HG03060 (cell line): ENCODE measurements around the gene USP10.
"Not testable (repeated sequence)": the region's sequence is repeated elsewhere in the genome, so short reads cannot be mapped to it uniquely, and the experiment has no call there.

Experiments used
- ATAC-seq: cut with Tn5 transposase; IDR thresholded peaks from one replicate; pipeline ENCODE4 v1.9.1; 2021; ENCODE audit warnings: low read depth, moderate number of reproducible peaks; ENCODE audit not compliant: unreplicated experiment

USP10 gene

DNA sequence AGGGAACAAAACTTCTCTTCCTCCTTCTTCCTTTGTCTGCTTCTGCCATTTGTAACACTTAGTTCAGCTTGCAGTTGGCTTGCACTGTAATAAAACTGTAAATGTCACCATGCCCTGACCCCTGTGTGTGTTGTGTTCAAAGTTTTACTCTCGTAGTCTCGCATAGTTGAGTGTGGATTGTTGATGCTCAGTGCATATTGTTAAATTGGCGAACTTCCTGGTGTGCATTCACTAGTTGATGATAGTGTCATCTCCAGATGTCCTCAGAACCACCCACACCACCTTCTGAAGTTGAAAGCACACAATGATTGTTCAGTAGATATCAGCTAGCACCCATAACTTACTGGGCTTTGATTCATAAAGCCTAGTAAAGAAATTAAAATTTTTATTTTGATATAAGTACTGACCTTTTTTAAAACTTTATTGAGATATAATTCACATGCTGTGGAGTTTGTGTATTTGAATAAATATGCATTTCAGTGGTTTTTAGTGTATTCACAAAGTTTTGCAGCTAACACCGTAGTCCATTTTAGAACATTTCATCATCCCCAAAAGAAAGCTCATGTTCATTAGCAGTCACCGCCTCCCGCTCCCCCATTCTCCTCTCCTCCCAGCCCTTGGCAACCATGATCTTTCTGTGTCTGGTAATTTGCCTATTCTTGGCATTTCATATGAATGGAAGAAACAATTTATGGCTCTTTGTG is 25.0 kb downstream of the USP10 start:
- no peak for ATAC-seq

DNA sequence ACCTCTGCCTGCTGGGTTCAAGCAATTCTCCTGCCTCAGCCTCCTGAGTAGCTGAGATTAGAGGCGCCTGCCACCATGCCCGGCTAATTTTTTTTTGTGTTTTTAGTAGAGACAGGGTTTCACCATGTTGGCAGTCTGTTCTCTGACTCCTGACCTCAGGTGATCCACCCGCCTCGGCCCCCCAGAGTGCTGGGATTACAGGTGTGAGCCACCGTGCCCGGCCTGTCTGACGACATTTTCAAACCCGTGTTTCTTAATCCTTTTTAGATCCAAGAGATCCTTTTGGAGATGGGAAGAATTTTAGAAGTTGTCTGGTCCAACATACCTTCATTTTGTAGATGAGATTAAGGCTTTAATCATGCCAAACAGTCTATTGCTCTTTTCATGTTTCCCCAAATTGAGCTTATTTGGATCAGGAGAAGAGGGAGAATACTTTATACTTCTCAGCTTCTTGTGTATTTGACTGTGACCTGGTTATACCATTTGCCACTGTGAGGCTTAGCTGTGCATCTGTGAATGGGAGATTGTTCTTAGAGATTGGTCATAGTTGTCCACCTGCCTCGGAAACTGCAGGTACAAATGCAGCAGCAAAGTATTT is 25.8 kb downstream of the USP10 start:
- no peak for ATAC-seq

DNA sequence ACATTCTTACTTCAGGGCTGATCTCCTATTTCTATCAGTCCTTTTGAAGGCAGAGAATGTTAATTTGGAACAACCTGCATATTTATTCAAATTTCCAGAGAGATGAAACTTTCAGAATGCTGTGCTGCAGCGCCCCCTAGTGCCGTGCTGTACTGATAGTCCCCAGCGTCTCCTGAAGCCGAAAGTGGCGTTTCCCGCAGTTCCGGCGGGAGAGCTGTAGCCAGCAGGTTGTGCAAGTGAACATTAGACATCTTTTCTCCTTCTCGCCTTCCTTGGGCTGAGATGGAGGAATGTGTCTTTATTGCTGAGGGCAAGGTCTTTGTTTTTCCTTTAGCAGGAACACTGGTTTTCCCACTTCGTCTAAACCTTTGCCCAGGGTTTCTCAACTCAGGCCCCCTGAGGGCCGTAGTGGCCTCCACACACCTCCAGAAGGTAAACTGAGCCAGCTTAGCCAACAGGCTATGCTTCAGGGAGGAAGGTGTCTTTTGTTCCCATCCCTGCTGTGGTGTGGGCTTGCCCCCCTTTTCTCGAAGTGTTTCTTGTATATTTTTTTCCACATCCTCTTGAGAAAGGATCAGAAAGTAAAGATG is 26.4 kb downstream of the USP10 start:
- ATAC-seq = no peak

DNA sequence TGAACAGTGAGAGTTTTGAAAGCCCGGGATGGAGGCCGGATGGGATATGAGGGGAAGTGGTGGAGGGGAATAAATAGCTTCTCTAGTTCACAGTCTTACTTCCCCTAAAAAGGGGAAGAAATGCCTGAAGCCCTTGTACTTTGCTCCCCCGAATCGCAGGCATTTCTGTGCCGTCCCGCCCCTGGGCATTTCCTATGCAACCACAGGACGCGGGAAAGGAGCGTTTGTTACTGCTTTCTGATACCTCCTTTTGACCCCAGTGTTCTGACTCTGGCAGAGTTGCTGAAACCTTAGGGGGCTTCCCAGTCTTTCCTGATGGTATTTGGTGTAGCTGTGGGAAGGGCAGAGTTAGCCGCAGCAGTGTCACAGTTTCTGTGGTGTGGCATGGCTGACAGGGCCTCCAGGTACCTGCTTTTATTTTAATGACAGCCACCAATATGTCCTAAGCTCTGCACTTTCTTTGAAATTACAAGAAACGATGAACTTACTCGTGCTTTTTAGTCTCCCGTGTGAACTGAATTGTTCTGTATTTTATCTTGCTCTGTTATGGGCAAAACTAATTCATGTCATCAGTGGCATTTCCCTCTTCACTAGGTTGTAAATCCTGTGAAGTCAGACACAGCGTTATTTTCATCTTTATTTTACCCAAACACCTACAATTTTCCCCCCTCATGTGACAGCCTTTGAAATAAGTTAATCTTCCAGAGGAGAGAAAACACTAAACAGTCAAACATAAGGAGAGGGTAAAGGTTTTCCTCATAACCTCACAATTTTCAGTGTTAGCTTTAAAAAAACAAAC is 27.1 kb downstream of the USP10 start:
- no peak for ATAC-seq

DNA sequence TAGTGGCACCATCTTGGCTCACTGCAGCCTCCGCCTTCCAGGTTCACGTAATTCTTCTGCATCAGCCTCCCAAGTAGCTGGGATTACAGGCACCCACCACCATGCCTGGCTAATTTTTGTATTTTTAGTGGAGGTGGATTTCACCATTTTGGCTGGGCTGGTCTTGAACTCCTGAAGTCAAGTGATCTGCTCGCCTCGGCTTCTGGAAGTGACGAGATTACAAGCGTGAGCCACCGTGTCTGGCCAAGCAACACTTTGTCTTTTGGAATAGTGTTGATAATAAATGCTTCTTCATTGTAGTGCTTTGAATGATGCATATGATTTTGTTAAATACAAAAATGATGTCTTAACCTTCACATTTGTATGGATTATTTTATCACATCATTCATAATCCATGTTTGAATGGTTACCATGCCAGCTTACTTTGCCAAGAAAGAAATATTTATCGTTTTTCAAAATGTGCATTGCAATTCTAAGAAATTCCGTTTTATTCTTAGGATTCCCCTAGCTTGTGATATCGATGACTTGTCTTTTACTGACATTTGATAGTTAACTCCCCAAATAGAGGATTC is 29.1 kb downstream of the USP10 start:
- ATAC-seq = no peak

DNA sequence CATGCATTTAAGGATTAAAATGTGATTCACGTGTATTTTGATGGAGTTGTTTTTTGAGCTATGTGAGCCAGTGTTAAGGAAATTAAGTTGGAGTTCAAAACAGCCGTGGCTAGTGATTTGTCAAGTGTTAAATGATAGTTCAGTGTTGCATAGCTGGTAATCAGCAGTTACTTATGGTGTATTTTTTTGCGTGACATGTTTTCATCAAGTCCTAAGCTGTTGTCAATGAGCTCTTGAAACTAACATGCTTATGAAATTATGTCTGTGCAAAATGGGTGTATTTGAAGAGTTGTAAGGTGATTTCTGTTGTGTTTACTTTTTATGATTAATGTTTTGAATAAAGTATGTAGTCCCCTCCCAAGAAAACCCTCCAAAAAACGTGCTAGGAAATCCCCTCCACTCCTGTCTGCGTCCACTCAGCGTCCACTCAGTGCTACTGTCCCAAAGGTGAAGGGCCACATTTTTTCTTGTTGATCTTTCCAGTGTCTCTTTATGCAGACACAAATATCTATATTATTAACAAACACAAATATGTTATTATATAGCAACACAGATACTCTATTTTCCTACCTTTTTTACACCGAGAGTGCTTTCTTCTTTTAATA is 30.0 kb downstream of the USP10 start:
- ATAC-seq = no peak

DNA sequence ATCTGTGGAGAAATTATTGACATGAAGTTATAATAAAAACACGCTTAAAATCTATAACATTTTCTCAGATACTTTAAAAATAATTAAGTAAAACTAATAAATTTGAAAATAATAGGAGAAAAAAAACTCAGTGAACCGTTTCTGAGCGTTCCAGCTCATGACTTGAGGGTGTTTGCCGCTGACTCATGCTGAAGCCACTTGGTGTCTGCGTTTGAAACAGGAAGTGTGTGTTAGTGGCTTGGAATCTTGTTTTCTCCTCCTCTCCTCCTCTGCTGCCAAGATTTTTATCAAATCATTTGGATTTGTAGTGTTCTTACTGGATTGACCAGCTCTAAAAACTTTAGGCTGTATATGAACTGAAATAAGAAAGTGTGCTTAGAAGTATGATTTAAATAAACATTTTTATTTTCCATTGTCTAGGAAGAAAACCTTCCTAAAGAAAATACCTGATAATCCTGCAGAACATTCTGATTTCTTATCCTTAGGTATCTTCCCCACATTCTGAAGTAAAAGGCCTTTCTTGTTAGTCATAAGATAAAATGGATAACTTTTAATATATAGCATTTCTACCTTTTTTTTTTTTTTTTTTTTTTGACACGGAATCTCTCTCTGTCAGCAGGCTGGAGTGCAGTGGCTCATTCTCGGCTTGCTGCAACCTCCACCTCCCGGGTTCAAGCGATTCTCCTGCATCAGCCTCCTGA is 30.8 kb downstream of the USP10 start:
- ATAC-seq = no peak

DNA sequence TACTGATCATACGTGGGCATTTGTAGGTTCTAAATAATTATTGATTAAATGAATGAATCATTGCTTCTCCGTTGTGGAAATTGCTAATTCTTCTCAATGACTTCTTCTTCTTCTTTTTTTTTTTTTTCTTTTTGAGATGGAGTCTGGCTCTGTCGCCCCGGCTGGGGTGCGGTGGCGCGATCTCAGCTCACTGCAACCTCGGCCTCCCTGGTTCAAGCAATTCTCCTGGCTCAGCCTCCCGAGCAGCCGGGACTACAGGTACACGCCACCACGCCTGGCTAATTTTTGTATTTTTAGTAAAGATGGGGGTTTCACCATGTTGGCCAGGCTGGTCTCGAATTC is 32.5 kb downstream of the USP10 start:
- not testable (repeated sequence) for ATAC-seq

DNA sequence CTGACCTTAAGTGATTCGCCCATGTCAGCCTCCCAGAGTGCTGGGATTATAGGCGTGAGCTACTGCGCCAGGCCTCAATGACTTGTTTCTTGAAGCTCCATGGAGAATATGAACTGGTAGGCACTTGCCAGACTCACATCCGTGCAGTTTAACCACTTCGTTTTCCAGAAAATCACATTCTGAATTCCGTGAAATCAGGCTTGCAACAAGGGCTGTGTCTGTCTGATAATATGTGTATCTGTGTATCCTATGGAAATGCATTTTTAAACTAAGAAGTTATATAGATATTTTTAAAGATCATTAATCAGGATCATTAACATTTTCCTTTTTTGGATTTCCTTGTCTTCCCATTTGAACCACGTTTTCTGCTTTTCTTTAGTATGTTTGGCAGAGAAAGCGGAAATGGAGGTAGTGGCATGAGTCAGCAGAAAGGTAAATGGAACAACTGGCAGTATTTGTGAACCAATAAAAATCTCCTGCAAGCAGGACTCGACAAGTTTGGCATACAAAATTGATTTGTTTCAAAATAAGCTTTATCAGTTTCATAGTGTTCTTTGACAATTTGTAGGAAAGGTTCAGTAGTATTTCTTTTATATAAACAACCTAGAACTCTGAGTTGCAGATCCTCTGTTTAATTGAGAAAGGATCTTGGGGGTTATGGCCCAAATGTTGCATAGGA is 33.0 kb downstream of the USP10 start:
- ATAC-seq = no peak

DNA sequence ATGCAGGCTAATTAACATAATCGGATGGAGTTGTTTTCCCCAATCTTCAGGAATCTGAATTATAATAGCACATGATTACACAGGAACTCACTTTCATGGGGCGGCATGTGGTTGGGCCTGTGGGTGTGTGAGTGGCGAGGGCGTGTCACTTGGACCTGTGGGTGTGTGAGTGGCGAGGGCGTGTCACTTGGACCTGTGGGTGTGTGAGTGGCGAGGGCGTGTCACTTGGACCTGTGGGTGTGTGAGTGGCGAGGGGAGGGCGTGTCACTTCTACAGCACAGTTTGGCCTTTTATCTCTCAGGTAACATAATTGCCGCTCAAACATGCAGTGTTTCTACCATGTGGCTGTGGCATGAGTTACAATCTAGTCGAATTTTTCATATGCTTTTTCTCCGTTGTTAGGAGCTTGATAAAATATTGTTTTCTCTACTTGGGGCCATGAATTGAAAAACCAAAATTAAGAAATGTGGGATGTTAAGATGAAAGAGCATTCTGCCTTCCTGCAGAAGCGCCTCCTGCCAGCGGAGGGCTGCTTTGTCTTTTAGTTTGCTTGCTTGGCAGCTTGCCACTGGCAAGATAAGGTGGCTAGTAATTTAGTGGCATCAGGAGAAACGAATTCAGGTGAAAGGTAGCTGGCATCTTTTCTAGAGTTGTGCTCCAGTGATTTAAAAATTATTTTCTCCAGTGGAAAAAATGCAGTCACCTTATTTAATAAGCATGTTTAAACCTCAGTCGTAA is 36.2 kb downstream of the USP10 start:
- ATAC-seq = no peak

DNA sequence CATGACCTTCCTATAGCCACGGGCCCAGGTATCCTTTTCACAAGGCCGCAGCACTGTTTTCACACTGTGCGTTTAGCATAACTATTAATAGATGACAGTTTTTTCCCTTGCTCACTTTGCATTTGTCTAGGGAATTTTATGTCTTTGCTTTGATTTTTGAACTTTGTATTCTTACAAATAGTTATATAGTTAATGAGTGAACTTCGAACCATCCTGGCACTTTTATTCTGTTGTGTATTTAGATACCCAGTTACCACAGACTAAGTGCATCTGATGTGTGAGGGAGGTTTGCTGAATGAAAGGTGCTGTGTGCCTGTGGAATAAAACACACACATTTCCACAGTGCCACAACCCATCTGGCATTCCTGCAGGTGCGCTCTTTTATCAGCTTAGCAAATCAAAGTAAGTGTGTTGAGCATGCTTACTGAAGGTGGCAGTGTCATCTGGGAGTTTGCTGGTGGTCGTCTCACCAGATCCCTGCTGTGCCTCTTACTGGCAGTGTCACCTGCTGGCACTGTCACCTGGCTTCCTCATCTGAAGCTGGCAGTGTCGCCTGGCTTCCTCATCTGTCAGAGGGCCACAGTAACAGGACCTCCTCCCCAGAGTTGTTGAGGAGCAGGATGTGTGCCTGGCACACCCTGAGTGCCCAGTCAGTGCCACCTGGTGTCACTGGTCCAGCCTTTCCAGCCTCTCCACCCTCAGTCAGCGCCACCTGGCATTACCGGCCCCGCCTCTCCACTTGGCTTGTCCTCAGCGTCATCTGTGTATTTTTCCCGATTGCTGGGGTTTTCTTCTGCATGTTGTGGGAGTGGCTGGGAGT is 37.6 kb downstream of the USP10 start:
- no peak for ATAC-seq

DNA sequence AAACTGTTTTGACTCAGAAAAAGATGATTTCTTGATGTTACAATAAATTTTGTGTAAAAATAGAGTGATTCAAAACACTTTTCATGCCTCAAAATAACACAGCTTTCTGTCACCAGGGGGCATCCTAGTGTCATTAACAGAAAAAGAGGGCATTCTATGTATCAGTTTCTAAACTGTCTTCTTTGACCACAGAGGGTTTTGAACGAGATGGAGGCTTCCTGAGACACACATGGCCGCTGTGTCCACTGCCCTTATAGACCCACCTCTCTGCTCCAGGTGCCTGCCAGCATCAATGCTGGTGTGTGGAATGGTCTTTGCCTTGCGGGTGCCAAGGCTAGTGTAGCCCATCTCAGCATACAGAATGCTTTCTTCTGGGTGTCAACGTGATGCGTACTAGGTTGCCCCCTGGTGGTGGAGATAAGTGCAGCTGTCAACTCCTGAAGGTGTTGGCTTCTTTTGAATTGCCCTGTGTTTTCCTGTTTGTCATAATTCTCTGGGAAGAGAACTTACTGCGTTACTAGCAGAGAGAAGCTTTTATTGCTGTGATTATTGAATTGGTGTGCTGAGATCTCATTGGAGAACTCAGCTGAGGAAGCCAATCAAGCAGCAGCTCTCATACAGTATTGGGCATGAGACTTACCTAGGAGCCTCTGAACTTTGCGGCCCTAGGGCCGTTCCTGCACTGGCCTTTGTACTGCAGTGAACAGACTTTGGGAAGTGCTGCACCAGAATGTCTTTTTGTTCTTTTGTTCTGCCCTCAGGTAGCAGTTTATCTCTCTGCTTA is 38.6 kb downstream of the USP10 start:
- no peak for ATAC-seq

DNA sequence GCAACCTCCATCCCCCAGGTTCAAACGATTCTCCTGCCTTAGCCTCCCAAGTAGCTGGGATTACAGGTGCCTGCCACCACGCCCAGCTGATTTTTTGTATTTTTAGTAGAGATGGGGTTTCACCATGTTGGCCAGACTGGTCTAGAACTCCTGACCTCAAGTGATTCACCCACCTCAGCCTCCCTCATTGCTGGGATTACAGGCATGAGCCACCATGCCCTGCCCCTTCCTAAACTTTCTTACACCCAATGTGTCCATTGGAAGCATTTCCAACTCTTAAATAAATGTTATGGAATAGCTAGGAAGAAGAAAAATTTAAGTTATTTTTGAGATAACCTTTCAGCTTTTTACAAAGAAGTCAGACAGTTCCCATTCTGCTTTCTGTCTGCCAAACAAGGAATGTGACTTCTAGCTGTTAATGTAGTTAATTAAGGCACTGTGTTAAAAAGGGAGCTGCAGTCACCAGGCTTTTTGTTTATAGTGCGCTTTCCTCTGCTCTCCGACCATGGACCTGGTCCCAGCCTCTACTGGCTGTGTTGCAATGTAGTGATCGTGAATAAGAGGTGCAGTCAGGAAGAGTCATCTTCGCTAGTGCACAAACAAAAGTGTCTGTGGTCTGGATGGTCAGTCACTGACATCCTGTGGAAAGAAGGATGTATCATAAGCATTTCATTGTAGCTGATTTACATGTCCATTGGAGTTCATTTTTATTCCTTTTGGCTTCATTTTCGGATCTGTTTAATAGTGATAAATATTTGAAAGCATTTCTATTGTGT is 39.7 kb downstream of the USP10 start:
- no peak for ATAC-seq

DNA sequence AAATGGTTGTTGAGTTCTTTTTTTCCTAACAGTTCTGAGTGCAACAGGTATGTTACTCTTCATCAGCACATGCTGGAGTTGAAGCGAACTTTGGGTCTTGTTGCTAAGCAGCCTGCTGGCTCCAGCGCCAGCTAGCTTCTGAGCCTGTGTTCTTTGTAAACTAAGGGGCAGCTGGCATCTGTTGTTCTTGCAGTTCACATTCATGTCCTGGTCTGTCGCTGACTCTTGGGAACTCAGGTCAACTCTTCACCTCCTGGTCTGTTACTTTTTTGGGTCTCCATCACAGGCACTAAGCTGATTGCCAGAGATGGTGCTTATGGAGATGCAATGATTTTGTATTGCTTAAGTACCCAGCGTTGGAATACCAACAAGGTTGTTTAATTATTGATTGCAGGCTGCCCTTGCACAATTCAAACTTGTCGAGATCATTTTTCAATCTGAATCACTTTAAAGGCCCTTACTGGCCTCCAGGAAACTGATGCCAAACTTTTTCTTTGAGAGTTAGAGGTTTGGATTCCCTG is 40.9 kb downstream of the USP10 start:
- no peak for ATAC-seq

DNA sequence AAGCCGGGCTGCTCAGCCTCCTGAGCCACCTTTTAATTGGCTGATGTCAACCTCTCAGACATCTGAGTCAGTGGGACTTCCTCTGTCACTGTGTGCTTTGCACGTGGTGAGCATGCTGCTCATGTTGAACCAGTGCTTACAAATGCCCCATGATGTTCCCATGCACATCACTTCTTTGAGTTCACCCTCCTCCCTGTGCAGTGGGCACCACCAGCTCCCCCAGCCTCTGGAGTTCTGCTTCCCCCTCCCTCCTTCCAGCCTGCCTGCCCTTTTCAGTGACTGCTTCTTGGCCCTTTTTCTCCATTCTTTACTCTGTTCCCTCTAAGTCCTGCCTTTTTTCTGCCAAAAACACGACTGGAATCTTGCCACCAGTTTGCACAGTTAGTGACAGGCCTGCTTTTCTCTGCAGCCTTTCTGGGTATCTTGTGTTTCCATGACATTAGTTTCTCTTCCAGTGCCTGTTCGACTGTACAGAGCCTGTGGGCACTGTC is 41.6 kb downstream of the USP10 start:
- no peak for ATAC-seq

DNA sequence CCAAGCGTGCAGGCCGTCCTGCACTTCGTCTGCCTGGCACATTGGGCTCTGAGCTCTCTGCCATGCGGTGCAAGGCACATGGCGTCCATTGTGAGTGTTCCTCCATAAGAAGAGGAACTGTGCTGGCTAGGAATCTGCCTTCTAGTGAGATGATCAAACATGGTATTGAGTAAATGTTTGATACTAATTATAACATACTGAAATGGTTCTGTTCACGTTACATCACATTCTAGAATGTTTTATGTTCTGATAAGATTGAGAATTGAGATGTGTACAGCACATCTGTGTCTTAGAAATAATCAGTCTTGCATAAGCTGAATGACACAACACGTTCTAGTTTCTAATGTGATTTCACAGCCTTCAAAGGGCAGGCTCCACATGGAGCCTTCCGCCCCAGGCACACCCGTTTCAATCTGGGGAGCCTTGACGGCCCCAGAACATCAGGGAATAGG is 42.9 kb downstream of the USP10 start:
- ATAC-seq = no peak
